Natural killer cell (primary cell): ENCODE measurements around the gene PAK5. TPM values are rescaled to one million over a fixed set of nuclear protein-coding genes. Genes with fewer than 3 reads are reported as not detected.

Experiments
- ATAC-seq, 3 donors: fragments of 150-1000 bp in 2 of 3; fragments of 200-7000 bp in 1 of 3; cut with Tn5 transposase; 1 replicate in 1 of 3; 2 replicates in 2 of 3; pipeline ENCODE4 v1.10.0; 2021; ENCODE audit warnings: mild to moderate bottlenecking in 2 of 3, moderate library complexity in 2 of 3
- DNase-seq, 2 donors: peaks; one replicate each; pipeline versions ENCODE4 v3.0.0 to v3.0.0-alpha.2; 2013 to 2021; ENCODE audit warnings: mixed read lengths in 1 of 2
- H3K27ac ChIP-seq: one replicate; pipeline ENCODE4 v1.5.1; 2013; ENCODE audit warnings: mild to moderate bottlenecking, low read length
- H3K27me3 ChIP-seq: one replicate; pipeline ENCODE4 v1.6.1; 2013; ENCODE audit warnings: low read length; ENCODE audit not compliant: control insufficient read depth, insufficient read depth
- H3K36me3 ChIP-seq: one replicate; pipeline ENCODE4 v1.6.1; 2013; ENCODE audit warnings: low read length; ENCODE audit not compliant: control insufficient read depth, insufficient read depth
- H3K4me1 ChIP-seq: one replicate; pipeline ENCODE4 v1.6.1; 2013; ENCODE audit warnings: low read length; ENCODE audit not compliant: control insufficient read depth, insufficient read depth
- H3K4me3 ChIP-seq: one replicate; pipeline ENCODE4 v1.5.1; 2013; ENCODE audit warnings: low read length
- H3K9me3 ChIP-seq: one replicate; pipeline ENCODE4 v1.6.1; 2013; ENCODE audit warnings: low read length; ENCODE audit not compliant: control insufficient read depth, insufficient read depth
- H3K27ac Mint-ChIP-seq, 2 donors: one replicate each; pipeline ENCODE4 v1.8.0; 2022; ENCODE audit warnings: mild to moderate bottlenecking in 2 of 2, mixed read lengths in 2 of 2, moderate library complexity in 1 of 2
- H3K27me3 Mint-ChIP-seq, 2 donors: one replicate each; pipeline ENCODE4 v1.8.0; 2022; ENCODE audit warnings: low read depth in 2 of 2, mixed read lengths in 2 of 2
- H3K36me3 Mint-ChIP-seq: one replicate; pipeline ENCODE4 v1.8.0; 2022; ENCODE audit warnings: mixed read lengths
- H3K4me1 Mint-ChIP-seq, 2 donors: one replicate each; pipeline ENCODE4 v1.8.0; 2022; ENCODE audit warnings: mixed read lengths in 2 of 2
- H3K4me3 Mint-ChIP-seq: one replicate; pipeline ENCODE4 v1.8.0; 2022; ENCODE audit warnings: mild to moderate bottlenecking, moderate library complexity, mixed read lengths
- H3K9me3 Mint-ChIP-seq, 2 donors: one replicate each; pipeline ENCODE4 v1.8.0; 2022; ENCODE audit warnings: mixed read lengths in 2 of 2
- WGBS: methylation state at CpG from one replicate; pipeline ENCODE4 v1.1.7; 2013; ENCODE audit warnings: missing lambda C conversion rate; ENCODE audit not compliant: insufficient coverage; 5-methylcytosine and 5-hydroxymethylcytosine counted together
- intact Hi-C: fragments of 100-400 bp; cut with micrococcal nuclease; formaldehyde crosslinking; loops from one replicate; pipeline ENCODE4 v1.14.2; 2022
- total RNA-seq, 4 donors: library from RNA; stranded (reverse); fragments of 120-200 nt in 1 of 4; gene quantifications; one replicate each; pipeline versions ENCODE4 v1.2.3 to v1.2.4, GENCODE V29; 2013 to 2022
- TF ChIP-seq, protein P1 (sequence below): fragments of 200-600 bp; IDR thresholded peaks from one replicate; pipeline ENCODE4 v1.8.0; 2022; ENCODE audit warnings: antibody characterized with exemption

Gene PAK5
- total RNA-seq, 3 donors from 2014 or later (not counting 1 experiment from before 2014, with no cell fraction given): not detected

GRCh38 chr20:9488063-9488462 is 350.8 kb downstream of the PAK5 start:
- DNase-seq (no peak), ATAC-seq (no peak)
- H3K9me3 Mint-ChIP-seq: peaks cover 2 to 4% of the 10 kb centered on the region in 2 donors
- Histone ChIP-seq H3K27ac (no peak overlapping the region), H3K27me3 (no peaks in the 10 kb centered on the region), H3K4me1 (no peaks in the 10 kb centered on the region), H3K9me3 (no peaks in the 10 kb centered on the region), H3K4me3 (no peak overlapping the region), H3K36me3 (no peaks in the 10 kb centered on the region)
- no peak overlapping the region for H3K27ac Mint-ChIP-seq
- peaks cover 0 to 3% of the 10 kb centered on the region in 2 donors for H3K27me3 Mint-ChIP-seq
- intact Hi-C loops: no loop called here
- no peaks in the 10 kb centered on the region for H3K4me1 Mint-ChIP-seq
- no peak overlapping the region for H3K4me3 Mint-ChIP-seq
- WGBS: 43% methylated on average over 2 of the region's 2 CpGs
- no peaks in the 10 kb centered on the region for H3K36me3 Mint-ChIP-seq
- TF ChIP-seq, protein P1, sequence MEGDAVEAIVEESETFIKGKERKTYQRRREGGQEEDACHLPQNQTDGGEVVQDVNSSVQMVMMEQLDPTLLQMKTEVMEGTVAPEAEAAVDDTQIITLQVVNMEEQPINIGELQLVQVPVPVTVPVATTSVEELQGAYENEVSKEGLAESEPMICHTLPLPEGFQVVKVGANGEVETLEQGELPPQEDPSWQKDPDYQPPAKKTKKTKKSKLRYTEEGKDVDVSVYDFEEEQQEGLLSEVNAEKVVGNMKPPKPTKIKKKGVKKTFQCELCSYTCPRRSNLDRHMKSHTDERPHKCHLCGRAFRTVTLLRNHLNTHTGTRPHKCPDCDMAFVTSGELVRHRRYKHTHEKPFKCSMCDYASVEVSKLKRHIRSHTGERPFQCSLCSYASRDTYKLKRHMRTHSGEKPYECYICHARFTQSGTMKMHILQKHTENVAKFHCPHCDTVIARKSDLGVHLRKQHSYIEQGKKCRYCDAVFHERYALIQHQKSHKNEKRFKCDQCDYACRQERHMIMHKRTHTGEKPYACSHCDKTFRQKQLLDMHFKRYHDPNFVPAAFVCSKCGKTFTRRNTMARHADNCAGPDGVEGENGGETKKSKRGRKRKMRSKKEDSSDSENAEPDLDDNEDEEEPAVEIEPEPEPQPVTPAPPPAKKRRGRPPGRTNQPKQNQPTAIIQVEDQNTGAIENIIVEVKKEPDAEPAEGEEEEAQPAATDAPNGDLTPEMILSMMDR: no peak

Other genes starting within 250 kb of the PAK5 start
- gene ANKEF1, start 195.9 kb upstream of the PAK5 start, total RNA-seq: 1 to 10 TPM; 1.6 to 1.9 (median 1.8) TPM